ENCODE data around the gene MYLK.

DNA sequence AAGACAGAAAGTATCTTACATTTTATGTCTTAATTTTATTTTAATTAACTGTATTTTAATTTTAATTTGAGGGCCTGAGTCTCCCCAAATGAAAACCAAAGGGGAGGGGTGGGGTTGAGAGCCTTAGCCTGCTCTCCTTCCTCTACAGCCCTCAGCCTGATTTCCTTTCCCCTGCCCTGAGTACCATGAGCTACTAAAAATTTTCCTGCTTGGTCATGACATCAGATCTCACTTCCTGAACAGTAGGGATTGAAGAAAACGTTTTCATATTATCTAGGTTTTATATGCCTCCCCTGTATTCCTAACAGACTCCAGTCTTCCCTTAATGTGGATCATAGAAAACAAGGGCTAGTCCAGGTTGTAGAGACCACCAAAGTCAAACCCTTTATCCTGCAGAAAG lies 133.9 kb downstream of the MYLK start:
- TF ChIP-seq, protein P1, sequence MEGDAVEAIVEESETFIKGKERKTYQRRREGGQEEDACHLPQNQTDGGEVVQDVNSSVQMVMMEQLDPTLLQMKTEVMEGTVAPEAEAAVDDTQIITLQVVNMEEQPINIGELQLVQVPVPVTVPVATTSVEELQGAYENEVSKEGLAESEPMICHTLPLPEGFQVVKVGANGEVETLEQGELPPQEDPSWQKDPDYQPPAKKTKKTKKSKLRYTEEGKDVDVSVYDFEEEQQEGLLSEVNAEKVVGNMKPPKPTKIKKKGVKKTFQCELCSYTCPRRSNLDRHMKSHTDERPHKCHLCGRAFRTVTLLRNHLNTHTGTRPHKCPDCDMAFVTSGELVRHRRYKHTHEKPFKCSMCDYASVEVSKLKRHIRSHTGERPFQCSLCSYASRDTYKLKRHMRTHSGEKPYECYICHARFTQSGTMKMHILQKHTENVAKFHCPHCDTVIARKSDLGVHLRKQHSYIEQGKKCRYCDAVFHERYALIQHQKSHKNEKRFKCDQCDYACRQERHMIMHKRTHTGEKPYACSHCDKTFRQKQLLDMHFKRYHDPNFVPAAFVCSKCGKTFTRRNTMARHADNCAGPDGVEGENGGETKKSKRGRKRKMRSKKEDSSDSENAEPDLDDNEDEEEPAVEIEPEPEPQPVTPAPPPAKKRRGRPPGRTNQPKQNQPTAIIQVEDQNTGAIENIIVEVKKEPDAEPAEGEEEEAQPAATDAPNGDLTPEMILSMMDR (conservative IDR thresholded peaks at IDR 0.05; ENCODE audit: low read length) = no peak
- no peak for TF ChIP-seq EZH2phosphoT487 (IDR thresholded peaks at IDR 0.05; ENCODE audit: borderline replicate concordance)

Data from Loucy (cell line).